ENCODE measurements around the gene NUP50. TPM values are rescaled to one million over a fixed set of nuclear protein-coding genes. Genes with fewer than 3 reads are reported as not detected.

The NUP50 gene
- polyA plus RNA-seq, 6 donors from 2014 or later = 26.9 to 49.7 (median 39.1) TPM

- H3K36me3 Mint-ChIP-seq = peaks cover 4 to 7% of the 10 kb centered on the region in 2 donors
- H3K27me3 Mint-ChIP-seq = no peaks in the 10 kb centered on the region
- H3K9me3 Mint-ChIP-seq = peaks cover 0 to 10% (median 4%) of the 10 kb centered on the region in 7 donors
- H3K27ac Mint-ChIP-seq = no peak overlapping the region
- H3K4me3 Mint-ChIP-seq = no peak overlapping the region
- no peaks in the 10 kb centered on the region for H3K4me1 Mint-ChIP-seq
- DNase-seq (no peak), ATAC-seq (ENCODE audit: low read depth in 2 of 2) (no peak)
Measured at GRCh38 chr22:45142376-45142775, 21.3 kb upstream of the NUP50 start.

GRCh38 chr22:45144916-45145315, 18.8 kb upstream of the NUP50 start:
- Mint-ChIP-seq H3K4me3 (no peak overlapping the region), H3K27ac (no peak overlapping the region), H3K36me3 (peaks cover under 1 to 15% of the 10 kb centered on the region in 2 donors), H3K27me3 (no peaks in the 10 kb centered on the region), H3K4me1 (no peaks in the 10 kb centered on the region), H3K9me3 (peaks cover 0 to 10% (median 4%) of the 10 kb centered on the region in 7 donors)
- ATAC-seq (ENCODE audit: low read depth in 2 of 2) = no peak
- DNase-seq = no peak

DNA sequence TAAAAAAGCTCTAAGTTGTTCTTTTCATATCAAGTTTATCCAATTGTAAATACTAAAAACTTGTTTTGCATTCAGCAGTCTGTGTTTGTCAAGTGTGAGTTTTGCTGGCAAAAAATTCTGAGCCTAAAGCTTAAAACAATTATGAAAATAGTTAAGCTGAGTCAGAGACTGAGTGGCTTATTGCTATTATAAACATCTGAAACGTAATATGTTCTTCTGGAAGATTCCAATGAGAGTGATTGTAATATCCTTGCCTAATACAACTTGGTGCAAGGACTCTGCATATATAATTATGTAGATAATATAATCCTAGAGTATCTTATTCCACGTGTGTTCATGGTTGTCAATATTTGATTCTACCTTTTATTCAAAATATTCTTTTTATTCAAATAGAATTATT, 14.1 kb upstream of the NUP50 start:
- H3K4me1 Mint-ChIP-seq = peaks cover 0 to 10% (median 6%) of the 10 kb centered on the region in 3 donors
- DNase-seq = no peak
- H3K36me3 Mint-ChIP-seq = peaks cover 5 to 21% of the 10 kb centered on the region in 2 donors
- H3K9me3 Mint-ChIP-seq = no peaks in the 10 kb centered on the region
- no peak overlapping the region for H3K4me3 Mint-ChIP-seq
- H3K27me3 Mint-ChIP-seq = no peaks in the 10 kb centered on the region
- ATAC-seq (ENCODE audit: low read depth in 2 of 2) = no peak
- H3K27ac Mint-ChIP-seq = no peak overlapping the region

- no peaks in the 10 kb centered on the region for H3K9me3 Mint-ChIP-seq
Measured at GRCh38 chr22:45150139-45150538, 13.6 kb upstream of the NUP50 start.

GRCh38 chr22:45151503-45151902, 12.2 kb upstream of the NUP50 start:
- peaks cover 0 to 10% (median 6%) of the 10 kb centered on the region in 3 donors for H3K4me1 Mint-ChIP-seq
- no peak for DNase-seq
- H3K27me3 Mint-ChIP-seq = no peaks in the 10 kb centered on the region
- H3K4me3 Mint-ChIP-seq = no peak overlapping the region
- H3K36me3 Mint-ChIP-seq = peaks cover 5 to 21% of the 10 kb centered on the region in 2 donors
- H3K27ac Mint-ChIP-seq = no peak overlapping the region
- no peak for ATAC-seq (ENCODE audit: low read depth in 2 of 2)
- H3K9me3 Mint-ChIP-seq = no peaks in the 10 kb centered on the region

More at GRCh38 chr22:45150139-45150538, 13.6 kb upstream of the NUP50 start:
- DNase-seq = no peak
- H3K36me3 Mint-ChIP-seq = peaks cover 5 to 21% of the 10 kb centered on the region in 2 donors
- no peak overlapping the region for H3K4me3 Mint-ChIP-seq
- H3K27ac Mint-ChIP-seq = no peak overlapping the region
- no peak for ATAC-seq (ENCODE audit: low read depth in 2 of 2)
- peaks cover 0 to 10% (median 6%) of the 10 kb centered on the region in 3 donors for H3K4me1 Mint-ChIP-seq
- no peaks in the 10 kb centered on the region for H3K27me3 Mint-ChIP-seq

- ATAC-seq (ENCODE audit: low read depth in 2 of 2) (no peak), DNase-seq (no peak)
- Mint-ChIP-seq H3K36me3 (peaks cover 13 to 21% of the 10 kb centered on the region in 2 donors), H3K9me3 (no peaks in the 10 kb centered on the region), H3K27ac (no peak overlapping the region), H3K4me3 (no peak overlapping the region), H3K27me3 (no peaks in the 10 kb centered on the region), H3K4me1 (peaks cover 0 to 10% (median 6%) of the 10 kb centered on the region in 3 donors)
Measured at GRCh38 chr22:45154383-45154782, 9.3 kb upstream of the NUP50 start.

- no peaks in the 10 kb centered on the region for H3K9me3 Mint-ChIP-seq
- DNase-seq (no peak), ATAC-seq (ENCODE audit: low read depth in 2 of 2) (no peak)
- peaks cover 13 to 21% of the 10 kb centered on the region in 2 donors for H3K36me3 Mint-ChIP-seq
- no peaks in the 10 kb centered on the region for H3K27me3 Mint-ChIP-seq
- no peak overlapping the region for H3K4me3 Mint-ChIP-seq
- H3K27ac Mint-ChIP-seq = no peak overlapping the region
- peaks cover 0 to 11% (median 10%) of the 10 kb centered on the region in 3 donors for H3K4me1 Mint-ChIP-seq
Measured at GRCh38 chr22:45155050-45155840, 8.5 kb upstream of the NUP50 start.

- peak overlapping the region in 2 of 8 donors; percentile 25 to 42 for H3K4me3 Mint-ChIP-seq
- H3K27ac Mint-ChIP-seq = no peak overlapping the region
- H3K36me3 Mint-ChIP-seq = peaks cover 8 to 14% of the 10 kb centered on the region in 2 donors
Measured at GRCh38 chr22:45157907-45158306, 5.8 kb upstream of the NUP50 start.

DNA sequence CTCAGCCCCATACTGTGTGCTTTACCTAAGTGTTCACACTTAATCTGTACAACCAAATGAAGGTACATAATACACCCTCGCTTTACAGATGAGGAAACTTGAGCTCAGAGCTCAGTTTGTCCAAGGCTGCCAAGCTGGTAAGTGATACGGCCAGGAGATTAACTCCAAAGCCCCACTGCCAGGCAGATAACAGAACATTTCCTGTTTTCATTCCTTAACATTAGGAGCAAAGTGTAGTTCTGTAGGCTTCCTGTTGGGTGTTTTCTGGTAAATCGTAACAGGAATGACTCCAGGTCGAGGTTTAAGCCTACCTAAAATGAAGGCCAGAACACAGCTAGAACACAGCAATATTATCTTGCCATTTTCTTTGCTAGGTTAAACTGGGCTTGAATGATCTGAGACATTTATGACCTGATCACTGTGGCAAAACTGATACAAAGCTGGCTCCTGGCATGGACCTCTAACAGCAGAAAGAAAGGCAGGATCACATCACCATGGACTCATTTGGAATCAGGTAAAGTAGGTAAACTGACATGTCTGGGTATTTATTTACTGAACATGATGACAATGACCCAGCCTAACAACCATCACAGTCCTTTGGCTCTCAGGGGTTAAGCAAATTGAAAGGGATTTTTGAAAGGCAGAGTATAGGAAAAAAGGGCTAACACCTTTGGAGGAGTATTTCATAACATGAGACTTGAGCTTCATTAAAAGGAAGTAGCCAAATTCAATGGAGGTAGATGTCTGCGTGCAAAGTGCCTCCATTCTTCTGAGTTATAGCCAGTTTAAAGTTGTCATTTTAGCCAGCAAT, 3.9 kb upstream of the NUP50 start:
- Mint-ChIP-seq H3K9me3 (no peaks in the 10 kb centered on the region), H3K36me3 (peaks cover 8% of the 10 kb centered on the region in 2 donors), H3K4me3 (peak overlapping the region in 1 of 8 donors; percentile 84), H3K27me3 (no peaks in the 10 kb centered on the region), H3K27ac (peak overlapping the region in 1 of 6 donors; percentile 28), H3K4me1 (peaks cover 3 to 28% (median 23%) of the 10 kb centered on the region in 3 donors)
- DNase-seq (no peak), ATAC-seq (ENCODE audit: low read depth in 2 of 2) (no peak)

More at GRCh38 chr22:45157907-45158306, 5.8 kb upstream of the NUP50 start:
- ATAC-seq (ENCODE audit: low read depth in 2 of 2) = no peak
- H3K4me1 Mint-ChIP-seq = peaks cover 6 to 22% (median 17%) of the 10 kb centered on the region in 3 donors
- no peaks in the 10 kb centered on the region for H3K27me3 Mint-ChIP-seq
- DNase-seq = no peak
- no peaks in the 10 kb centered on the region for H3K9me3 Mint-ChIP-seq

GRCh38 chr22:45162531-45162930, 1.2 kb upstream of the NUP50 start:
- ATAC-seq (ENCODE audit: low read depth in 2 of 2) (no peak), DNase-seq (no peak)
- H3K27me3 Mint-ChIP-seq = no peaks in the 10 kb centered on the region
- peaks cover 0 to under 1% of the 10 kb centered on the region in 2 donors for H3K36me3 Mint-ChIP-seq
- peak overlapping the region; percentile 60 to 97 (median 90) for H3K27ac Mint-ChIP-seq
- H3K4me1 Mint-ChIP-seq = peaks cover 14 to 43% (median 37%) of the 10 kb centered on the region in 3 donors
- peak overlapping the region; percentile 84 to 98 (median 95) for H3K4me3 Mint-ChIP-seq
- H3K9me3 Mint-ChIP-seq = no peaks in the 10 kb centered on the region

GRCh38 chr22:45163099-45163450, 650 bp upstream of the NUP50 start:
- Mint-ChIP-seq H3K36me3 (no peaks in the 10 kb centered on the region), H3K27me3 (no peaks in the 10 kb centered on the region), H3K4me1 (peaks cover 14 to 43% (median 37%) of the 10 kb centered on the region in 3 donors), H3K9me3 (no peaks in the 10 kb centered on the region), H3K27ac (peak overlapping the region; percentile 63 to 97 (median 92)), H3K4me3 (peak overlapping the region; percentile 84 to 98 (median 95))
- ATAC-seq (ENCODE audit: low read depth in 2 of 2) = peak; percentile 45
- no peak for DNase-seq

DNA sequence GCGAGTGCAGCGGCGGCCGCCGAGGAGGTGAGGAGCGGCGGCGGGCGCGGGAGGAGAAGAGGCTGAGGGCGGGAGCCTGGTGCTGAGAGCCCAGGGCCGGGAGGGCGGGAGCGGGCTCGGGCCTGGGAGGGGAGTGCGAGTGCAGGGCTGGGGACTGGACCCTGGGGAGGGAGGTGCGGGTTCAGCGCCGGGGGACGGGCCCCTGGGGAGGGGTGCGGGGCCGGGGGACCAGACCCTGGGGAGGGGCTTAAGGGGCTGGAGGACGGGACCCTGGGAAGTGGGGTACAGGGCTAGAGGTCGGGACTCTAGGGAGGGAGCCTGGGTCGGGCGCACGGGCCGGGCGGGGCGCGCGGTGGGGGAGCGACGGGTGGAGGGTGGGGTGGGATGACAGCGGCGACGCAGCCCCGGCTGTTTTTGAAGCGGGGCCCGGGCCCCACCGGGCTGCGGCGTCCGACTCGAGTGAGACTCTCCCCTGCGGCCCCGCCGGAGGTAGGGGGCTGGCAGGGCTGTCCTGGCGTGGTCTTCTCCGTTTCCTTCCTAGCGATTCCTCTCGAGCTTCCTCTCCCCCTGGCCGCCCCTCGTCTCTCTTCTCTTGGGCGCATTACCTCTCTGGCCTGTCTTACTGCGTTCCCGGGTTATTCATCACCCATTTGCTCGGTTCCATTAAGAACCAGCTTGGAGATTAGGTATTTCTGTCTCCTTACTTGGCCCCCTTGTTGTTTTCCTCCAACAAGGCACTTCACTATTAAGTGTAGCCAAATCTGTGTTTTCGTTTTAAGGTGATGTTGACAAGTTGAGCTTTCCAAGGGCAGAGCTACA, 754 bp downstream of the NUP50 start:
- peaks cover 14 to 43% (median 43%) of the 10 kb centered on the region in 3 donors for H3K4me1 Mint-ChIP-seq
- no peaks in the 10 kb centered on the region for H3K27me3 Mint-ChIP-seq
- no peaks in the 10 kb centered on the region for H3K36me3 Mint-ChIP-seq
- no peak for DNase-seq
- H3K27ac Mint-ChIP-seq = peak overlapping the region; percentile 59 to 98 (median 96)
- H3K9me3 Mint-ChIP-seq = no peaks in the 10 kb centered on the region
- H3K4me3 Mint-ChIP-seq = peak overlapping the region; percentile 86 to 98 (median 95)
- peak; percentile 16 to 22 for ATAC-seq (ENCODE audit: low read depth in 2 of 2)

GRCh38 chr22:45166932-45167331, 3.2 kb downstream of the NUP50 start:
- Mint-ChIP-seq H3K9me3 (no peaks in the 10 kb centered on the region), H3K4me3 (peak overlapping the region in 2 of 8 donors; percentile 61 to 91), H3K4me1 (peaks cover 24 to 38% (median 37%) of the 10 kb centered on the region in 3 donors), H3K27ac (peak overlapping the region in 3 of 6 donors; percentile 11 to 37 (median 24)), H3K27me3 (no peaks in the 10 kb centered on the region), H3K36me3 (peaks cover 0 to 16% of the 10 kb centered on the region in 2 donors)
- ATAC-seq (ENCODE audit: low read depth in 2 of 2) (no peak), DNase-seq (no peak)
